Astrocyte of the cerebellum (primary cell): ENCODE results near the gene SEMA5A.

Experiments
- DNase-seq: peaks from one replicate; pipeline ENCODE4 v3.0.0-alpha.2; 2011; ENCODE audit warnings: low read depth
- H3K4me3 ChIP-seq: 2 replicates; pipeline ENCODE4 v1.5.1; 2011; ENCODE audit warnings: mild to moderate bottlenecking, low read depth, low read length, moderate library complexity
- in situ Hi-C: cut with HindIII; loops from 2 replicates; pipeline ENCODE4 v1.10.0; 2017; ENCODE audit warnings: low sequenced_read_pairs
- TF ChIP-seq, protein P1 (sequence below): IDR thresholded peaks from 2 replicates; pipeline ENCODE4 v1.5.1; 2012; ENCODE audit warnings: low read length, low read depth, moderate library complexity, mild to moderate bottlenecking; ENCODE audit errors: missing control alignments

SEMA5A gene

DNA sequence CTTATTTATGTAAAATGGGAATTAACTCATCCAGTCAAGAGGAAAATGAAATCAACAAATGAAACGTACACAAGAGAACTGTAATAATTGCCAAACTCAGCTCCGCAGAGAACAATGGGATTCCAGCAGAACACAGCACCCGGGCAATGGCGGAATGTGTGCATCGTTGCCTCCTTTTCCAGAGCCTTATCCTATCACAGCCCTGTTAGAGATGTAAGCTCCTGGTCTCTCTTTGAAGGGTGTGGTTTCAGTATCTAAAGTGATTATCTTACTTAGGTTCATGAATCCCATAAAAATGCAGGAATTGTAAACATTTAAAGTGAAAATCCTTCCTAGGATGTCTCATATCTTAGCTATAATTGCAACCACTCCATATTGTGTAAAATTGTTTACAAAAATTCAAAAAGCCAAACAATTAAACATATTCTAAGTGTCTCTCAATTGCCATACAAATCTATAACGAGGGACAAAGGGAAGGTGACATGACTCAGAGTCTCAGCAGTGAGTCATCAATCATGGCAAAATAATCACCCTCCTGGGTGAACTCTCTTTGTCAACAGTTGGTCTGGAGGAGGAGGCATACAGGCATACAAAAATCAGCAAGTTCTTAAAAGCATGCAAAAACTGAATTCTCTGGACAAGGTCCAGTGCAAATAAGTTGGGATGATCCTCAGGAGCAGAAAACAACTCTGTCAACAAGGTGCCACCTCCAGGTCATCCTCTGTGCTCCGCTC, 22.6 kb downstream of the SEMA5A start:
- in situ Hi-C loops = no loop called here
- DNase-seq = no peak
- H3K4me3 ChIP-seq = no peak overlapping the region
- TF ChIP-seq, protein P1, sequence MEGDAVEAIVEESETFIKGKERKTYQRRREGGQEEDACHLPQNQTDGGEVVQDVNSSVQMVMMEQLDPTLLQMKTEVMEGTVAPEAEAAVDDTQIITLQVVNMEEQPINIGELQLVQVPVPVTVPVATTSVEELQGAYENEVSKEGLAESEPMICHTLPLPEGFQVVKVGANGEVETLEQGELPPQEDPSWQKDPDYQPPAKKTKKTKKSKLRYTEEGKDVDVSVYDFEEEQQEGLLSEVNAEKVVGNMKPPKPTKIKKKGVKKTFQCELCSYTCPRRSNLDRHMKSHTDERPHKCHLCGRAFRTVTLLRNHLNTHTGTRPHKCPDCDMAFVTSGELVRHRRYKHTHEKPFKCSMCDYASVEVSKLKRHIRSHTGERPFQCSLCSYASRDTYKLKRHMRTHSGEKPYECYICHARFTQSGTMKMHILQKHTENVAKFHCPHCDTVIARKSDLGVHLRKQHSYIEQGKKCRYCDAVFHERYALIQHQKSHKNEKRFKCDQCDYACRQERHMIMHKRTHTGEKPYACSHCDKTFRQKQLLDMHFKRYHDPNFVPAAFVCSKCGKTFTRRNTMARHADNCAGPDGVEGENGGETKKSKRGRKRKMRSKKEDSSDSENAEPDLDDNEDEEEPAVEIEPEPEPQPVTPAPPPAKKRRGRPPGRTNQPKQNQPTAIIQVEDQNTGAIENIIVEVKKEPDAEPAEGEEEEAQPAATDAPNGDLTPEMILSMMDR = no peak

DNA sequence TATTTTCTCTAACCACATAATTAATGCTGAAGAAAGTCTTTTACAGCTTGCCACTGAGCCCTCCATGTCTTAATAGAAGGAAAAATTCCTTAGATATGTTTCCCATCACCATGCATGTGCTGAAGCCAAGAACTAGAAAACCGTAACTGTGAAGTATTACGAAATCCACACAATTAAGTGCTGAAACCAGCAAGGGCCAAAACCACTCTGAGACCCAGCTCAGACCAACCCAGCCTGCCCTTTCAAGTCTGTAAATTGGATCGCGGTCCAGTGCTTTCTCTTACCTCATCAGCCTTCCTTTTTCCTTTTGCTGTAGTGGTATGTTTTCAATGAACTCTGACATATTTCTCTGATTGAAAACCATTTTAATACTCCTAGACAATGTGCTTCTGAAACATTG, 26.3 kb downstream of the SEMA5A start:
- TF ChIP-seq, protein P1 = no peak

DNA sequence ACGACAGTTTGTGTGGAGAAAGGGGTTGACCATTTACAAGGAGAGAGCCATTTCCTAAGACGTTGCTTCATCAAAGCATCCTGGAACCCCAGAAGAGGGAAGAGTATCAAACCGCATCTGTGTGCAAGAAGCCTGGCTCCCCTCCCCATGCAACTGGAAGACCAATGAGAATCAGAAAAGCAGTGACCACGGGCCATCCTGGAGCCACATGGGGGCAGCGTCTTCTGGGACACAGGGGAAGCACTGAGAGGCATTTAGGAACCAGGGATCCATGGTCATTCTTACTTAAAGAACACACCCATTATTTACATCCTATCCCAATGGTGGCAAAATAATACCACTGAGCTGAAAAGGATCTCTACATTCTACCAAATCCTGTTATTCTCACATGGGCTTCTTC, 29.3 kb downstream of the SEMA5A start:
- DNase-seq = no peak
- in situ Hi-C loops = no loop called here
- H3K4me3 ChIP-seq = no peak overlapping the region

More for the DNA sequence above, 26.3 kb downstream of the SEMA5A start:
- no peak overlapping the region for H3K4me3 ChIP-seq
- in situ Hi-C loops = no loop called here
- peak; percentile 98 for DNase-seq

DNA sequence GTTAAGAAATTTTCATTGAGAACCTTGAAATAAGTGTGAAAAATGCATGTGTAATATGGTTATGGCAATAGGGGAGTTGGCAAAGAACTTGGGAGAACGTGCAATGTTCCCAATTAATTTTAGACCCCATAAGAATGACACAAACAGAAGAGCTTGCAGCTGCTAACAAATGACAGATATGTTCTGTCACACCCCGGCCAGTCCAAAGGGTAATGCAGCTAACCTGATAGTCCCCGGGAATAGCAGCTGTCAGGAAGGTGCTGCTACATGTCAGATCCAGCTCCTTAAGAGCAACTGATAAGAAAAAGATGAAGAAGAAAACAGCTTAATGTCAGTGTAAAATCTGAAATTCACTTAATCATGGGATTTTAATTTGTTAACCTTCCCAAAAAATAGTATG, 30.4 kb downstream of the SEMA5A start:
- H3K4me3 ChIP-seq = no peak overlapping the region
- TF ChIP-seq, protein P1 = no peak
- DNase-seq = no peak
- in situ Hi-C loops = no loop called here

More for the DNA sequence above, 29.3 kb downstream of the SEMA5A start:
- TF ChIP-seq, protein P1 = no peak

DNA sequence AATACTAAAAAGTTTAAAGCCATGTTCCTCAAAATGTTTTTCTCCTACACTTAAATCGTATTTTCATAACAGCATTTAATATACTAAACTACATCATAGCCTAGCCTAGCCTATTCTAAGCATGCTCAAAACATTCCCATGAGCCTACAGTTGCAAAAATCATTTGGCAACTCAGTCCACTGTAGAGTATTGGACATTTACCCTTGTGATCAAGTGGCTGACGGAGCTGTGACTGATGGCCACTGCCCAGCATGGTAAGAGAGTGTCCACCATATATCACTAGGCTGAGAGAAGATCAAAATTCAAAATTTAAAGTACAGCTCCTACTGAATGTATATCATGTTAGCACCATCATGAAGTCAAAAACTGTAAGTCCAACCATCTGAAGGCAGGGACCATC, 30.9 kb downstream of the SEMA5A start:
- TF ChIP-seq, protein P1 = no peak
- no peak overlapping the region for H3K4me3 ChIP-seq
- DNase-seq = no peak
- in situ Hi-C loops = no loop called here

DNA sequence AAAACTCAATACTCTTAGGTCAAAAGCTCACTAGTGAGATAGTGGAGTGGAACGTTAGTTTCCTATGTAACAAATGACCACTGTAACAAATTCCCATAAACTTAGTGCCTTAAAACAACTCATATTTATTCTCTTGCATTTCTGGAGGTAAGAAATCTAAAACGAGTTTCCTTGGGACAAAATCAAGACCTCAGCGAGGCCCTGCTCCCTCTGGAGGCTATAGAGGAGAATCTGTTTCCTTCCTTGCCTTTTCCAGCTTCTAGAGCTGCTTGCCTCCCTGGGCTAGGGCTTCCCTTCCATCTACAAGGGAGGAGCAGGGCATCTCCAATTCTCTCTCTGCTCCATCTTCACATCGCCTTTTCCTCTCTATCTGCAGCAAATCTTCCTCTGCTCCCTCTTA, 32.0 kb downstream of the SEMA5A start:
- no peak overlapping the region for H3K4me3 ChIP-seq
- no peak for DNase-seq
- TF ChIP-seq, protein P1 = peak; percentile 48
- in situ Hi-C loops = no loop called here
